Astrocyte (in vitro differentiated cells and primary cell): Measurements from ENCODE around the gene CRYBG3. TPM values are rescaled to one million over a fixed set of nuclear protein-coding genes. Genes with fewer than 3 reads are reported as not detected.
A peak's percentile ranks its signal among the peaks of the same experiment; 100 is the strongest.
"Not testable (repeated sequence)": the region's sequence is repeated elsewhere in the genome, so short reads cannot be mapped to it uniquely, and the experiment has no call there.

Experiments used
- DNase-seq: peaks from one replicate; pipeline ENCODE4 v3.0.0-alpha.2; 2010; ENCODE audit warnings: low read depth
- FAIRE-seq: peaks from 2 replicates; lab custom pipeline; 2011; peaks lifted over from hg19 to GRCh38; lab: Jason Lieb, UNC
- H2AFZ ChIP-seq: 2 replicates; pipeline ENCODE4 v1.6.0; 2012; ENCODE audit warnings: low read depth, low read length, inconsistent platforms
- H3K27ac ChIP-seq: 2 replicates; pipeline ENCODE4 v1.5.1; 2011; ENCODE audit warnings: low read depth, low read length, inconsistent platforms
- H3K27me3 ChIP-seq: 2 replicates; pipeline ENCODE4 v1.6.0; 2011; ENCODE audit warnings: low read length, inconsistent platforms; ENCODE audit not compliant: insufficient read depth
- H3K36me3 ChIP-seq: 2 replicates; pipeline ENCODE4 v1.5.1; 2011; ENCODE audit warnings: low read length, inconsistent platforms; ENCODE audit not compliant: insufficient read depth
- H3K4me1 ChIP-seq: 2 replicates; pipeline ENCODE4 v1.5.1; 2011; ENCODE audit warnings: low read length, inconsistent platforms; ENCODE audit not compliant: insufficient read depth
- H3K4me2 ChIP-seq: 2 replicates; pipeline ENCODE4 v1.6.0; 2012; ENCODE audit warnings: low read length, inconsistent platforms
- H3K4me3 ChIP-seq: 2 replicates; pipeline ENCODE4 v1.5.1; 2011; ENCODE audit warnings: low read depth, mild to moderate bottlenecking, low read length, inconsistent platforms; ENCODE audit not compliant: insufficient read depth
- H3K79me2 ChIP-seq: 2 replicates; pipeline ENCODE4 v1.6.0; 2012; ENCODE audit warnings: mild to moderate bottlenecking, low read length, inconsistent platforms; ENCODE audit not compliant: insufficient read depth
- H3K9ac ChIP-seq: 2 replicates; pipeline ENCODE4 v1.6.0; 2012; ENCODE audit warnings: mild to moderate bottlenecking, low read length, inconsistent platforms
- H3K9me3 ChIP-seq: 2 replicates; pipeline ENCODE4 v1.5.1; 2012; ENCODE audit warnings: low read depth, mild to moderate bottlenecking, low read length, inconsistent platforms; ENCODE audit not compliant: insufficient read depth
- H4K20me1 ChIP-seq: 2 replicates; pipeline ENCODE4 v1.6.0; 2012; ENCODE audit warnings: low read length, inconsistent platforms; ENCODE audit not compliant: insufficient read depth
- H3K27ac Mint-ChIP-seq: one replicate; pipeline ENCODE4 v1.8.0; 2021; ENCODE audit warnings: mild to moderate bottlenecking, mixed read lengths; ENCODE audit not compliant: unreplicated experiment
- H3K27me3 Mint-ChIP-seq: one replicate; pipeline ENCODE4 v1.8.0; 2021; ENCODE audit warnings: low read depth, mixed read lengths; ENCODE audit not compliant: unreplicated experiment
- H3K36me3 Mint-ChIP-seq: one replicate; pipeline ENCODE4 v1.8.0; 2021; ENCODE audit warnings: low read depth, mixed read lengths; ENCODE audit not compliant: unreplicated experiment
- H3K4me1 Mint-ChIP-seq: one replicate; pipeline ENCODE4 v1.8.0; 2021; ENCODE audit warnings: low read depth, mixed read lengths; ENCODE audit not compliant: unreplicated experiment
- H3K4me3 Mint-ChIP-seq: one replicate; pipeline ENCODE4 v1.8.0; 2021; ENCODE audit warnings: mild to moderate bottlenecking, moderate library complexity, mixed read lengths; ENCODE audit not compliant: unreplicated experiment
- H3K9me3 Mint-ChIP-seq: one replicate; pipeline ENCODE4 v1.8.0; 2021; ENCODE audit warnings: mild to moderate bottlenecking, mixed read lengths; ENCODE audit not compliant: unreplicated experiment
- CTCF ChIP-seq: IDR thresholded peaks from 2 replicates; pipeline ENCODE4 v1.5.1; 2011; ENCODE audit warnings: low read depth, mild to moderate bottlenecking, inconsistent platforms, low read length, moderate library complexity; ENCODE audit not compliant: insufficient read depth
- EZH2 ChIP-seq: IDR thresholded peaks from 2 replicates; pipeline ENCODE4 v1.6.1; 2012; ENCODE audit warnings: mild to moderate bottlenecking, low read length, inconsistent platforms; ENCODE audit not compliant: insufficient read depth
- total RNA-seq: library from RNA; stranded (reverse); gene quantifications from 2 replicates; pipeline ENCODE4 v1.2.1, GENCODE V29; 2021

CRYBG3 gene
- total RNA-seq, 1 donor from 2014 or later: 13.0 TPM

- no peak for TF ChIP-seq CTCF
- TF ChIP-seq EZH2: no peak
- DNase-seq (no peak), FAIRE-seq (no peak)
- H3K36me3 ChIP-seq: no peaks in the 10 kb centered on the region
- no peak overlapping the region for H3K4me3 ChIP-seq
- H3K4me2 ChIP-seq: no peak overlapping the region
- peaks cover 8% of the 10 kb centered on the region for H3K4me1 Mint-ChIP-seq
- no peak overlapping the region for H3K27ac Mint-ChIP-seq
- H3K4me3 Mint-ChIP-seq: no peak overlapping the region
- peaks cover 6% of the 10 kb centered on the region for H3K4me1 ChIP-seq
- H4K20me1 ChIP-seq: peaks cover 25% of the 10 kb centered on the region
- H3K36me3 Mint-ChIP-seq: peaks cover 3% of the 10 kb centered on the region
- peaks cover 24% of the 10 kb centered on the region for H3K79me2 ChIP-seq
- no peaks in the 10 kb centered on the region for H3K27me3 Mint-ChIP-seq
- no peak overlapping the region for H2AFZ ChIP-seq
- no peaks in the 10 kb centered on the region for H3K9me3 Mint-ChIP-seq
- H3K9ac ChIP-seq: no peak overlapping the region
- H3K27me3 ChIP-seq: no peaks in the 10 kb centered on the region
- no peaks in the 10 kb centered on the region for H3K9me3 ChIP-seq
- no peak overlapping the region for H3K27ac ChIP-seq
These were observed 9.3 kb downstream of the CRYBG3 start for GRCh38 chr3:97831140-97831539.

DNA sequence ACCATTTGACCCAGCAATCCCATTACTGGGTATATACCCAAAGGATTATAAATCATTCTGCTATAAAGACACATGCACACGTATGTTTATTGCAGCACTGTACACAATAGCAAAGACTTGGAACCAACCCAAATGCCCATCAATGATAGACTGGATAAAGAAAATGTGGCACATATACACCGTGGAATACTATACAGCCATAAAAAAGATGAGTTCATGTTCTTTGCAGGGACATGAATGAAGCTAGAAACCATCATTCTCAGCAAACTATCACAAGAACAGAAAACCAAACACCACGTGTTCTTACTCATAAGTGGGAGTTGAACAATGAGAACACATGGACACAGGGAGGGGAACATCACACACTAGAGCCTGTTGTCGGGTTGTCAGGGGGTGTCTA, 11.4 kb downstream of the CRYBG3 start:
- not testable (repeated sequence) for H3K4me1 ChIP-seq, H3K36me3 Mint-ChIP-seq, H3K9ac ChIP-seq, FAIRE-seq, H3K4me1 Mint-ChIP-seq, H2AFZ ChIP-seq, DNase-seq, H3K9me3 Mint-ChIP-seq, H3K4me3 ChIP-seq, H3K27me3 Mint-ChIP-seq, H3K36me3 ChIP-seq, H3K4me2 ChIP-seq, H3K4me3 Mint-ChIP-seq, H3K27ac ChIP-seq, H3K9me3 ChIP-seq, H3K27ac Mint-ChIP-seq, H3K27me3 ChIP-seq
- Histone ChIP-seq H3K79me2 (peaks cover 27% of the 10 kb centered on the region), H4K20me1 (peaks cover 24% of the 10 kb centered on the region)

- H3K36me3 Mint-ChIP-seq: peaks cover 3% of the 10 kb centered on the region
- Histone ChIP-seq H3K27ac (peak overlapping the region; percentile 69), H3K4me2 (peak overlapping the region; percentile 64), H3K27me3 (no peaks in the 10 kb centered on the region), H3K36me3 (no peaks in the 10 kb centered on the region), H3K4me3 (no peak overlapping the region), H3K9ac (peak overlapping the region; percentile 17), H4K20me1 (peaks cover 17% of the 10 kb centered on the region), H3K4me1 (peaks cover 6% of the 10 kb centered on the region), H3K9me3 (no peaks in the 10 kb centered on the region), H2AFZ (no peak overlapping the region), H3K79me2 (peaks cover 27% of the 10 kb centered on the region)
- FAIRE-seq (peak; percentile 84), DNase-seq (peak; percentile 75)
- no peaks in the 10 kb centered on the region for H3K27me3 Mint-ChIP-seq
- H3K9me3 Mint-ChIP-seq: no peaks in the 10 kb centered on the region
- TF ChIP-seq EZH2: no peak
- H3K4me3 Mint-ChIP-seq: no peak overlapping the region
- H3K27ac Mint-ChIP-seq: peak overlapping the region; percentile 6
- peaks cover 8% of the 10 kb centered on the region for H3K4me1 Mint-ChIP-seq
These were observed 13.9 kb downstream of the CRYBG3 start for GRCh38 chr3:97835761-97836160.
